HEK293T (cell line): Measurements from ENCODE around the gene ADSL.
"Not testable (repeated sequence)": the region's sequence is repeated elsewhere in the genome, so short reads cannot be mapped to it uniquely, and the experiment has no call there.

Source experiments
- CTCF ChIA-PET: fragments of 350-600 bp; formaldehyde crosslinking; extraction: SDS; loops from one replicate; lab custom pipeline; 2021; ENCODE audit warnings: antibody characterized with exemption, inconsistent platforms; lab: Yijun Ruan, JAX
- POLR2A ChIA-PET: fragments of 350-600 bp; formaldehyde crosslinking; extraction: SDS; loops from one replicate; lab custom pipeline; 2020; ENCODE audit warnings: antibody characterized with exemption, inconsistent platforms; lab: Yijun Ruan, JAX
- DNase-seq: peaks from one replicate; pipeline ENCODE4 v3.0.0; 2012; ENCODE audit warnings: mixed read lengths; ENCODE audit errors: extremely low spot score
- ARNT ChIP-seq: fragments of 450-650 bp; IDR thresholded peaks from 2 replicates; pipeline ENCODE4 v1.6.1; 2017; ENCODE audit warnings: mild to moderate bottlenecking
- BHLHE40 ChIP-seq: fragments of 450-650 bp; IDR thresholded peaks from 2 replicates; pipeline ENCODE4 v1.6.1; 2016; ENCODE audit warnings: mild to moderate bottlenecking, moderate library complexity, borderline replicate concordance
- CTBP1 ChIP-seq: fragments of 450-650 bp; IDR thresholded peaks from 2 replicates; pipeline ENCODE4 v1.6.1; 2016; ENCODE audit warnings: borderline replicate concordance
- ELF4 ChIP-seq: fragments of 450-650 bp; IDR thresholded peaks from 2 replicates; pipeline ENCODE4 v1.6.1; 2017; ENCODE audit warnings: antibody characterized with exemption
- FOXA1 ChIP-seq: fragments of 450-650 bp; IDR thresholded peaks from 2 replicates; pipeline ENCODE4 v1.6.1; 2016; ENCODE audit warnings: mild to moderate bottlenecking
- FOXK2 ChIP-seq: fragments of 450-650 bp; IDR thresholded peaks from 2 replicates; pipeline ENCODE4 v1.6.1; 2016; ENCODE audit warnings: mild to moderate bottlenecking
- FOXM1 ChIP-seq: fragments of 450-650 bp; IDR thresholded peaks from 2 replicates; pipeline ENCODE4 v1.6.1; 2017; ENCODE audit warnings: mild to moderate bottlenecking, borderline replicate concordance
- HDGF ChIP-seq: fragments of 450-650 bp; IDR thresholded peaks from 2 replicates; pipeline ENCODE4 v1.6.1; 2017; ENCODE audit warnings: antibody characterized with exemption, borderline replicate concordance
- L3MBTL2 ChIP-seq: fragments of 450-650 bp; conservative IDR thresholded peaks from 2 replicates; pipeline ENCODE4 v1.6.1; 2016; ENCODE audit warnings: mild to moderate bottlenecking
- LEF1 ChIP-seq: fragments of 450-650 bp; IDR thresholded peaks from 2 replicates; pipeline ENCODE4 v1.6.1; 2017; ENCODE audit warnings: mild to moderate bottlenecking, borderline replicate concordance
- NFRKB ChIP-seq: fragments of 450-650 bp; IDR thresholded peaks from 2 replicates; pipeline ENCODE4 v1.6.1; 2016; ENCODE audit warnings: mild to moderate bottlenecking, moderate library complexity
- PKNOX1 ChIP-seq: fragments of 450-650 bp; IDR thresholded peaks from 2 replicates; pipeline ENCODE4 v1.6.1; 2016
- SP1 ChIP-seq: fragments of 450-650 bp; IDR thresholded peaks from 2 replicates; pipeline ENCODE4 v1.6.1; 2017
- SUZ12 ChIP-seq: fragments of 450-650 bp; IDR thresholded peaks from 2 replicates; pipeline ENCODE4 v1.6.1; 2016; ENCODE audit warnings: mild to moderate bottlenecking
- TARDBP ChIP-seq: fragments of 450-650 bp; IDR thresholded peaks from 2 replicates; pipeline ENCODE4 v1.6.1; 2016
- ZNF384 ChIP-seq: fragments of 450-650 bp; IDR thresholded peaks from 2 replicates; pipeline ENCODE4 v1.6.1; 2016

ADSL gene

GRCh38 chr22:40376149-40376548 lies 29.8 kb downstream of the ADSL start:
- CTCF ChIA-PET = interaction anchor here (0.6 kb wide), 1 partner anchor 169 kb away, joined by 3 read pairs; no protein-coding TSS in a partner anchor
- DNase-seq = no peak
- POLR2A ChIA-PET = no interaction called here
- TF ChIP-seq ARNT (no peak), LEF1 (no peak), PKNOX1 (peak; percentile 34; the same call in 1 of the 2 replicates), BHLHE40 (no peak), SP1 (no peak), FOXA1 (no peak)

- no peak for TF ChIP-seq SUZ12
- no peak for TF ChIP-seq FOXA1
- no peak for TF ChIP-seq SP1
- no peak for TF ChIP-seq FOXK2
- TF ChIP-seq L3MBTL2 = no peak
- no peak for TF ChIP-seq FOXM1
- TF ChIP-seq ARNT = no peak
- TF ChIP-seq PKNOX1 = no peak
- no peak for TF ChIP-seq HDGF
- TF ChIP-seq NFRKB = no peak
- TF ChIP-seq CTBP1 = no peak
- TF ChIP-seq ZNF384 = no peak
- TF ChIP-seq BHLHE40 = no peak
- TF ChIP-seq ELF4 = no peak
- no peak for TF ChIP-seq LEF1
- no peak for TF ChIP-seq TARDBP
- DNase-seq = no peak
- ChIA-PET CTCF (no interaction called here), POLR2A (interaction anchor here (1.7 kb wide), 1 partner anchor 274 kb away, joined by 5 read pairs; no protein-coding TSS in a partner anchor)
Observed at GRCh38 chr22:40377931-40378330, 31.6 kb downstream of the ADSL start.

- POLR2A ChIA-PET = interaction anchor here (0.6 kb wide), 1 partner anchor 128 kb away, joined by 3 read pairs; no protein-coding TSS in a partner anchor
- DNase-seq, CTCF ChIA-PET: not testable (repeated sequence)
Observed at GRCh38 chr22:40378448-40378847, 32.1 kb downstream of the ADSL start.

- ChIA-PET CTCF (no interaction called here), POLR2A (interaction anchor here (1.5 kb wide), 1 partner anchor 8 kb away, joined by 4 read pairs; no protein-coding TSS in a partner anchor)
- TF ChIP-seq LEF1 (no peak), CTBP1 (no peak)
- DNase-seq = no peak
Observed at GRCh38 chr22:40381461-40381860, 35.2 kb downstream of the ADSL start.

GRCh38 chr22:40383905-40384304 lies 37.6 kb downstream of the ADSL start:
- DNase-seq = no peak
- ChIA-PET POLR2A (interaction anchor here (1.4 kb wide), 1 partner anchor 13 kb away, joined by 3 read pairs; the partner anchor contains the start of gene SGSM3), CTCF (interaction anchor here (1.2 kb wide), 1 partner anchor 53 kb away, joined by 4 read pairs; no protein-coding TSS in a partner anchor)
- TF ChIP-seq L3MBTL2 = no peak

- POLR2A ChIA-PET = interaction anchor here (1.1 to 1.4 kb wide), 2 partner anchors 15 to 24 kb away, joined by 3 read pairs; partner anchors contain the start of gene SGSM3
Observed at GRCh38 chr22:40385036-40385782, 38.9 kb downstream of the ADSL start.

More at GRCh38 chr22:40385036-40385782, 38.9 kb downstream of the ADSL start:
- CTCF ChIA-PET = no interaction called here
- DNase-seq = no peak
- TF ChIP-seq BHLHE40 = no peak
- no peak for TF ChIP-seq FOXK2
- TF ChIP-seq TARDBP = no peak
- no peak for TF ChIP-seq SUZ12
- no peak for TF ChIP-seq LEF1
- TF ChIP-seq ELF4 = no peak
- TF ChIP-seq PKNOX1 = no peak
- TF ChIP-seq CTBP1 = no peak
- TF ChIP-seq SP1 = no peak
- TF ChIP-seq ZNF384 = no peak
- no peak for TF ChIP-seq FOXM1
- TF ChIP-seq FOXA1 = no peak
- TF ChIP-seq NFRKB = no peak
- TF ChIP-seq HDGF = no peak
- TF ChIP-seq L3MBTL2 = no peak
- TF ChIP-seq ARNT = no peak
